Measurements from ENCODE around the gene FHL5.

DNA sequence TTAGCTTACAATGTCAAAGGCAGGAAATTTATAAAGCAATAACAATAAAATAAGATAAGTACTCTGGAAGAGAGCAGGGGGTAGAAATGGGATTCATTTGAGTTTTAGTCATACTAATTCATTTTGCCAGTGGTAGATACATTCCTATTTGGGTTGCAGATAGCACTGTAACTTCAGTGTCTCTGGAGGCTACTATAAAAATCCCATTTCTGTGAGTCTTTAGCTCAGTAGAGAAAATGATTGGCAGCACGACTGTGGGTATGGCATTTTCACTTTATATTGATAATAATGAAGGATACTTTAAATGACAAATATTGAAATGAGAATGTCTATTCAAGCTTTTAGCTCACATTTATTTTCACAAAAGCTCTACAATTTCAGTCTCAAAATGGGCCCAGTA is 93.6 kb downstream of the FHL5 start:
- TF ChIP-seq, protein P1, sequence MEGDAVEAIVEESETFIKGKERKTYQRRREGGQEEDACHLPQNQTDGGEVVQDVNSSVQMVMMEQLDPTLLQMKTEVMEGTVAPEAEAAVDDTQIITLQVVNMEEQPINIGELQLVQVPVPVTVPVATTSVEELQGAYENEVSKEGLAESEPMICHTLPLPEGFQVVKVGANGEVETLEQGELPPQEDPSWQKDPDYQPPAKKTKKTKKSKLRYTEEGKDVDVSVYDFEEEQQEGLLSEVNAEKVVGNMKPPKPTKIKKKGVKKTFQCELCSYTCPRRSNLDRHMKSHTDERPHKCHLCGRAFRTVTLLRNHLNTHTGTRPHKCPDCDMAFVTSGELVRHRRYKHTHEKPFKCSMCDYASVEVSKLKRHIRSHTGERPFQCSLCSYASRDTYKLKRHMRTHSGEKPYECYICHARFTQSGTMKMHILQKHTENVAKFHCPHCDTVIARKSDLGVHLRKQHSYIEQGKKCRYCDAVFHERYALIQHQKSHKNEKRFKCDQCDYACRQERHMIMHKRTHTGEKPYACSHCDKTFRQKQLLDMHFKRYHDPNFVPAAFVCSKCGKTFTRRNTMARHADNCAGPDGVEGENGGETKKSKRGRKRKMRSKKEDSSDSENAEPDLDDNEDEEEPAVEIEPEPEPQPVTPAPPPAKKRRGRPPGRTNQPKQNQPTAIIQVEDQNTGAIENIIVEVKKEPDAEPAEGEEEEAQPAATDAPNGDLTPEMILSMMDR (conservative IDR thresholded peaks at IDR 0.05; ENCODE audit: low read depth in 2 of 2) = no peak
- TF ChIP-seq CREB1 (CRISPR knock-in tag; IDR thresholded peaks at IDR 0.05; ENCODE audit: low read depth) = no peak
- no peak for TF ChIP-seq EZH2phosphoT487 (IDR thresholded peaks at IDR 0.05; ENCODE audit: unreplicated experiment)
- TF ChIP-seq, protein P2, sequence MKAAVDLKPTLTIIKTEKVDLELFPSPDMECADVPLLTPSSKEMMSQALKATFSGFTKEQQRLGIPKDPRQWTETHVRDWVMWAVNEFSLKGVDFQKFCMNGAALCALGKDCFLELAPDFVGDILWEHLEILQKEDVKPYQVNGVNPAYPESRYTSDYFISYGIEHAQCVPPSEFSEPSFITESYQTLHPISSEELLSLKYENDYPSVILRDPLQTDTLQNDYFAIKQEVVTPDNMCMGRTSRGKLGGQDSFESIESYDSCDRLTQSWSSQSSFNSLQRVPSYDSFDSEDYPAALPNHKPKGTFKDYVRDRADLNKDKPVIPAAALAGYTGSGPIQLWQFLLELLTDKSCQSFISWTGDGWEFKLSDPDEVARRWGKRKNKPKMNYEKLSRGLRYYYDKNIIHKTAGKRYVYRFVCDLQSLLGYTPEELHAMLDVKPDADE (IDR thresholded peaks at IDR 0.05) = no peak
- no peak for TF ChIP-seq POLR2AphosphoS5 (IDR thresholded peaks at IDR 0.05; ENCODE audit: low read depth)
- no peak for TF ChIP-seq EZH2 (IDR thresholded peaks at IDR 0.05; ENCODE audit: low read depth, unreplicated experiment)
- TF ChIP-seq, protein P3, sequence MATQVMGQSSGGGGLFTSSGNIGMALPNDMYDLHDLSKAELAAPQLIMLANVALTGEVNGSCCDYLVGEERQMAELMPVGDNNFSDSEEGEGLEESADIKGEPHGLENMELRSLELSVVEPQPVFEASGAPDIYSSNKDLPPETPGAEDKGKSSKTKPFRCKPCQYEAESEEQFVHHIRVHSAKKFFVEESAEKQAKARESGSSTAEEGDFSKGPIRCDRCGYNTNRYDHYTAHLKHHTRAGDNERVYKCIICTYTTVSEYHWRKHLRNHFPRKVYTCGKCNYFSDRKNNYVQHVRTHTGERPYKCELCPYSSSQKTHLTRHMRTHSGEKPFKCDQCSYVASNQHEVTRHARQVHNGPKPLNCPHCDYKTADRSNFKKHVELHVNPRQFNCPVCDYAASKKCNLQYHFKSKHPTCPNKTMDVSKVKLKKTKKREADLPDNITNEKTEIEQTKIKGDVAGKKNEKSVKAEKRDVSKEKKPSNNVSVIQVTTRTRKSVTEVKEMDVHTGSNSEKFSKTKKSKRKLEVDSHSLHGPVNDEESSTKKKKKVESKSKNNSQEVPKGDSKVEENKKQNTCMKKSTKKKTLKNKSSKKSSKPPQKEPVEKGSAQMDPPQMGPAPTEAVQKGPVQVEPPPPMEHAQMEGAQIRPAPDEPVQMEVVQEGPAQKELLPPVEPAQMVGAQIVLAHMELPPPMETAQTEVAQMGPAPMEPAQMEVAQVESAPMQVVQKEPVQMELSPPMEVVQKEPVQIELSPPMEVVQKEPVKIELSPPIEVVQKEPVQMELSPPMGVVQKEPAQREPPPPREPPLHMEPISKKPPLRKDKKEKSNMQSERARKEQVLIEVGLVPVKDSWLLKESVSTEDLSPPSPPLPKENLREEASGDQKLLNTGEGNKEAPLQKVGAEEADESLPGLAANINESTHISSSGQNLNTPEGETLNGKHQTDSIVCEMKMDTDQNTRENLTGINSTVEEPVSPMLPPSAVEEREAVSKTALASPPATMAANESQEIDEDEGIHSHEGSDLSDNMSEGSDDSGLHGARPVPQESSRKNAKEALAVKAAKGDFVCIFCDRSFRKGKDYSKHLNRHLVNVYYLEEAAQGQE (IDR thresholded peaks at IDR 0.05; ENCODE audit: unreplicated experiment) = no peak
- TF ChIP-seq JUNB (IDR thresholded peaks at IDR 0.05; ENCODE audit: unreplicated experiment) = no peak
- TF ChIP-seq ZNF331 (CRISPR knock-in tag; IDR thresholded peaks at IDR 0.05; ENCODE audit: low read depth) = no peak
- TF ChIP-seq STAT1 (IDR thresholded peaks at IDR 0.05; ENCODE audit: unreplicated experiment) = no peak
- TF ChIP-seq, protein P4, sequence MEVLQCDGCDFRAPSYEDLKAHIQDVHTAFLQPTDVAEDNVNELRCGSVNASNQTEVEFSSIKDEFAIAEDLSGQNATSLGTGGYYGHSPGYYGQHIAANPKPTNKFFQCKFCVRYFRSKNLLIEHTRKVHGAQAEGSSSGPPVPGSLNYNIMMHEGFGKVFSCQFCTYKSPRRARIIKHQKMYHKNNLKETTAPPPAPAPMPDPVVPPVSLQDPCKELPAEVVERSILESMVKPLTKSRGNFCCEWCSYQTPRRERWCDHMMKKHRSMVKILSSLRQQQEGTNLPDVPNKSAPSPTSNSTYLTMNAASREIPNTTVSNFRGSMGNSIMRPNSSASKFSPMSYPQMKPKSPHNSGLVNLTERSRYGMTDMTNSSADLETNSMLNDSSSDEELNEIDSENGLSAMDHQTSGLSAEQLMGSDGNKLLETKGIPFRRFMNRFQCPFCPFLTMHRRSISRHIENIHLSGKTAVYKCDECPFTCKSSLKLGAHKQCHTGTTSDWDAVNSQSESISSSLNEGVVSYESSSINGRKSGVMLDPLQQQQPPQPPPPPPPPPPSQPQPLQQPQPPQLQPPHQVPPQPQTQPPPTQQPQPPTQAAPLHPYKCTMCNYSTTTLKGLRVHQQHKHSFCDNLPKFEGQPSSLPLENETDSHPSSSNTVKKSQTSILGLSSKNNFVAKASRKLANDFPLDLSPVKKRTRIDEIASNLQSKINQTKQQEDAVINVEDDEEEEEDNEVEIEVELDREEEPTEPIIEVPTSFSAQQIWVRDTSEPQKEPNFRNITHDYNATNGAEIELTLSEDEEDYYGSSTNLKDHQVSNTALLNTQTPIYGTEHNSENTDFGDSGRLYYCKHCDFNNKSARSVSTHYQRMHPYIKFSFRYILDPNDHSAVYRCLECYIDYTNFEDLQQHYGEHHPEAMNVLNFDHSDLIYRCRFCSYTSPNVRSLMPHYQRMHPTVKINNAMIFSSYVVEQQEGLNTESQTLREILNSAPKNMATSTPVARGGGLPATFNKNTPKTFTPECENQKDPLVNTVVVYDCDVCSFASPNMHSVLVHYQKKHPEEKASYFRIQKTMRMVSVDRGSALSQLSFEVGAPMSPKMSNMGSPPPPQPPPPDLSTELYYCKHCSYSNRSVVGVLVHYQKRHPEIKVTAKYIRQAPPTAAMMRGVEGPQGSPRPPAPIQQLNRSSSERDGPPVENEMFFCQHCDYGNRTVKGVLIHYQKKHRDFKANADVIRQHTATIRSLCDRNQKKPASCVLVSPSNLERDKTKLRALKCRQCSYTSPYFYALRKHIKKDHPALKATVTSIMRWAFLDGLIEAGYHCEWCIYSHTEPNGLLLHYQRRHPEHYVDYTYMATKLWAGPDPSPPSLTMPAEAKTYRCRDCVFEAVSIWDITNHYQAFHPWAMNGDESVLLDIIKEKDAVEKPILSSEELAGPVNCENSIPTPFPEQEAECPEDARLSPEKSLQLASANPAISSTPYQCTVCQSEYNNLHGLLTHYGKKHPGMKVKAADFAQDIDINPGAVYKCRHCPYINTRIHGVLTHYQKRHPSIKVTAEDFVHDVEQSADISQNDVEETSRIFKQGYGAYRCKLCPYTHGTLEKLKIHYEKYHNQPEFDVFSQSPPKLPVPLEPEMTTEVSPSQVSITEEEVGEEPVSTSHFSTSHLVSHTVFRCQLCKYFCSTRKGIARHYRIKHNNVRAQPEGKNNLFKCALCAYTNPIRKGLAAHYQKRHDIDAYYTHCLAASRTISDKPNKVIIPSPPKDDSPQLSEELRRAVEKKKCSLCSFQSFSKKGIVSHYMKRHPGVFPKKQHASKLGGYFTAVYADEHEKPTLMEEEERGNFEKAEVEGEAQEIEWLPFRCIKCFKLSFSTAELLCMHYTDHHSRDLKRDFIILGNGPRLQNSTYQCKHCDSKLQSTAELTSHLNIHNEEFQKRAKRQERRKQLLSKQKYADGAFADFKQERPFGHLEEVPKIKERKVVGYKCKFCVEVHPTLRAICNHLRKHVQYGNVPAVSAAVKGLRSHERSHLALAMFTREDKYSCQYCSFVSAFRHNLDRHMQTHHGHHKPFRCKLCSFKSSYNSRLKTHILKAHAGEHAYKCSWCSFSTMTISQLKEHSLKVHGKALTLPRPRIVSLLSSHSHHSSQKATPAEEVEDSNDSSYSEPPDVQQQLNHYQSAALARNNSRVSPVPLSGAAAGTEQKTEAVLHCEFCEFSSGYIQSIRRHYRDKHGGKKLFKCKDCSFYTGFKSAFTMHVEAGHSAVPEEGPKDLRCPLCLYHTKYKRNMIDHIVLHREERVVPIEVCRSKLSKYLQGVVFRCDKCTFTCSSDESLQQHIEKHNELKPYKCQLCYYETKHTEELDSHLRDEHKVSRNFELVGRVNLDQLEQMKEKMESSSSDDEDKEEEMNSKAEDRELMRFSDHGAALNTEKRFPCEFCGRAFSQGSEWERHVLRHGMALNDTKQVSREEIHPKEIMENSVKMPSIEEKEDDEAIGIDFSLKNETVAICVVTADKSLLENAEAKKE (CRISPR knock-in tag; IDR thresholded peaks at IDR 0.05) = no peak

All from GM23338 (cell line).